GM12892 (cell line): ENCODE results near the gene ARID1B.

Source experiments
- POLR2A ChIP-seq: IDR thresholded peaks from 2 replicates; pipeline ENCODE4 v1.6.1; 2011; ENCODE audit warnings: low read depth, low read length, control low read depth
- POLR2AphosphoS5 ChIP-seq: IDR thresholded peaks from 2 replicates; pipeline ENCODE4 v1.6.1; 2011; ENCODE audit warnings: low read depth, low read length, control low read depth
- TAF1 ChIP-seq: IDR thresholded peaks from 2 replicates; pipeline ENCODE4 v1.6.1; 2011; ENCODE audit warnings: low read depth, mild to moderate bottlenecking, control low read depth, low read length, borderline replicate concordance

DNA sequence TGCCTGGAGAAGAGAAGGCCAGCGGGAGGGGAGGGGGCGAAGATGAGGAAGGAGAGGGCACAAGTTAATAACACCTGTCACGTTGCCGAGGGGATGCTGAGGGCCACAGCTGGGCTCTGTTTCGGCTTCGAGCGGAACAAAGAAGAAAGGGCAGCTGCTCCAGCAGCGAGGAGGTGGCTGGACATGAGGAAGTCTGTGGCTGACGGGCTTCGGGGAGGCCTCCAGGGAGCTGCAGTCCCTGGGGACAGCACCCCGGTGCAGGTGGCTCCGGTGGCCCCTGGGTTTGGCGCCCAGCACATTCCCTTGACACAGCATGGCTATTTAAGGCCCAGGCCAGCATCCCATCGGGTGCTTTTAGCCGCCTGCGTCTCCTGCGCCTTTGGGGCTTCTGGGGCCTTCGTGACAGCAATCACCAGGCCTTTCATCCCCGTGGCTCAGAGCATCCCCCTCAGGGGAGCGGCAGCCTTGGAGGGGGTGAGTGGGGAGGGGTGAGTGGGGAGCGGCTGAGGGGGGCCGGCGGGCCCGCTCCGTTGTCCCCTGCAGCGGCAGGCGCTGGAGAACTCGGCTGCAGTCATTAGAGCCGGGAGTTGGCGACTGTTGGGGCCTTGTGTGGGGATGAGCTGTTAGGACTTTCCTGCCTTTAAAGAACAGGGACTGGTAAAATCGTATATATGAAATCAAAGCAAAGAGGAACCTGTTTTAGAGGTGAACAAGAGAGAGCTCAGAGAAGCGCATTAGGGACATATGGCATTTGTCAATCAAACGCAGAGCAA lies 447.2 kb downstream of the ARID1B start:
- no peak for TF ChIP-seq POLR2AphosphoS5
- no peak for TF ChIP-seq POLR2A
- no peak for TF ChIP-seq TAF1
